Measurements from ENCODE around the gene TYW5.

TYW5 gene

DNA sequence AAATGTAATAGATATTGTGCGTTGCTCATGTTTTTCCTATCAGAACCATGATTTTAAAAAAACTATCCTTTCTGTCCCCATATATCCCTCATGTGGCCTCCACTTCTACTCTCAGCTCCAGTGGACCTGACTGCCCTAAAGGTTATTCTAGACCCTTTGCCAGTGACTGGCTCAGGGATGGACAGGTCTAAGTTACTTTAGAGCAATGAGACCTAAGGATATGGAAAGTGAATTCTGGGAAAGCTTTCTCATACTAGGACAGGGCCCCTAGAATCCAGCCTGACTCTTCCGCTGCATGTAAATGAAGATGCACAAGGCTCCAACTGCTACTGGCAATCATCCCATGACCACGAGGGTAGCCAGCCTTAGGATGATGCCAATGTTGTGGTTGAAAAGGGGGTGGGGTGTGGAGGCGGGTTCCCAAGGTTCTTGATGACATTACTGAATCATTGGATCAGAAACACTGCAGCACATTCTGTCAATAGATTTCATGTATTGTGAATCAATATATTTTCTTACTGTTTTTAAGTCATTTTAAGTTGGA is 22.9 kb downstream of the TYW5 start:
- TF ChIP-seq, protein P1, sequence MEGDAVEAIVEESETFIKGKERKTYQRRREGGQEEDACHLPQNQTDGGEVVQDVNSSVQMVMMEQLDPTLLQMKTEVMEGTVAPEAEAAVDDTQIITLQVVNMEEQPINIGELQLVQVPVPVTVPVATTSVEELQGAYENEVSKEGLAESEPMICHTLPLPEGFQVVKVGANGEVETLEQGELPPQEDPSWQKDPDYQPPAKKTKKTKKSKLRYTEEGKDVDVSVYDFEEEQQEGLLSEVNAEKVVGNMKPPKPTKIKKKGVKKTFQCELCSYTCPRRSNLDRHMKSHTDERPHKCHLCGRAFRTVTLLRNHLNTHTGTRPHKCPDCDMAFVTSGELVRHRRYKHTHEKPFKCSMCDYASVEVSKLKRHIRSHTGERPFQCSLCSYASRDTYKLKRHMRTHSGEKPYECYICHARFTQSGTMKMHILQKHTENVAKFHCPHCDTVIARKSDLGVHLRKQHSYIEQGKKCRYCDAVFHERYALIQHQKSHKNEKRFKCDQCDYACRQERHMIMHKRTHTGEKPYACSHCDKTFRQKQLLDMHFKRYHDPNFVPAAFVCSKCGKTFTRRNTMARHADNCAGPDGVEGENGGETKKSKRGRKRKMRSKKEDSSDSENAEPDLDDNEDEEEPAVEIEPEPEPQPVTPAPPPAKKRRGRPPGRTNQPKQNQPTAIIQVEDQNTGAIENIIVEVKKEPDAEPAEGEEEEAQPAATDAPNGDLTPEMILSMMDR (IDR thresholded peaks at IDR 0.05): no peak

DNA sequence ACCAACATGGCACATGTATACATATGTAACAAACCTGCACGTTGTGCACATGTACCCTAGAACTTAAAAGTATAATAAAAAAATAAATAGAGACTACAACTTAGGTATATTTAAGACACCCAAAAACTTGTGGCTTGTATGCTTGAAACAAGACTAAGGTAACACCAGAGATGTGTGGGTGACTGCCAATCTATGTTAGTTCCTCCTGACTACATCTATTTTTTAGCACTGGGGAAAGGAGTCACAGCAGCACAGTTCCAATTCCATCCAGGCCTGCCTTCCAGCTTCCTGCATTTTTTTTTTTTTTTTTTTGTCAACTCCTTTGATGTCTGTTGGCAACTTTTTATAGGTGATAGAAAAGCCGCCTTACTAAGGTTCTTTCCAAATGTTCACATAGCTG is 26.0 kb downstream of the TYW5 start:
- TF ChIP-seq, protein P1 (IDR thresholded peaks at IDR 0.05): no peak

DNA sequence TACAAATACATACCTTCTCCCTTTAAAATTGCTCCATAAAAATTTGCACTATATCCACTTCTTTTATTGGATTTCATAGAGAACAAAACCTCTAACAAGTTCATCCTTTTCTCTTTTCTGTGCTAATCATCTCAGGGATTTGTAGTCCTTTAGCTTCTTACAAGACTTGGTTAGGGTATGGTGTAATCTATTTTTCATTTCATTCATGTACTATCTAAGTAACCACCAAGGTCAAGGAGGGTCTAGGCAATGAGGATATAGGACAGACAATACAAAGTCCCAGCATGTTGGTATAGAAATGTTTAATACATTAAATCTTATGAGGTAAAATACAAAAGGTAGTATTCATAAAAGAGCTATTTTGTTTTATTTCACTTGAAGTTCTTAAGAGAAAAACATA is 26.7 kb downstream of the TYW5 start:
- TF ChIP-seq, protein P1 (IDR thresholded peaks at IDR 0.05): no peak

DNA sequence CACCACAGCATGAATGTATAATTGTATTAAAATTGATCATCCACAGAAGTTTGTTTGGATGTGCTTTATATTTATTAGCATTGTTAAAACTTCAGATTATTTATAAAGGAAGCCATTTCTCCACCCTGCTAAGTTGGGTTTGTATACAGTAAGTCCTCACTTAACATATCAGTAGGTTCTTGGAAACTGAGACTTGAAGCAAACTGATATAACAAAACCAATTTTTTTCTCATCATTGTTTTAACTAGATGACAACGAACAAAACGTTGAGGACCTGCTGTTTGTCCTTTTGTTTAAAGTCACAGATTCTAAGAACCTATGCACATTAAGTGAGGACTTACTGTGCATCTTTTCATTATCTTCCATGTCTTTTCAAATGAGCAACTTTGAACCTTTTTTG is 27.1 kb downstream of the TYW5 start:
- TF ChIP-seq, protein P1 (IDR thresholded peaks at IDR 0.05): no peak

DNA sequence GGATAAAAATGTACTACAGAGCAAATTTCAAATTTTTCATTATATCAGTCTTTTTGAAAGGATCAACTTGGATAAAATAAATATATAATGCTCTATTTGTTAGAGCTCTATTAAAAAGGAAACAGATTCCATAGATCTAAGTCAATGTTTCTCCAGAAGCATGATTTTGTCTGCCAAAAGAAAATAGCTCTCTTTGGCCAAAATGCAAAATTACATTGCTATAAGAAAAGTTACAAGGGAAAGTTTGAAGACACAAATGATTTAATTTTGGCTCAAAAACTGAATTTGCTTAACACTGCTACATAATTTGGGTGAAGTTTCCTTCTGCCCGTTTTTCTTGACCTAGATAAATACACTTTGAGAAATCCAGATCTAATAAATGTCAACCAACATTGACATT is 28.5 kb downstream of the TYW5 start:
- TF ChIP-seq, protein P1 (IDR thresholded peaks at IDR 0.05): no peak

DNA sequence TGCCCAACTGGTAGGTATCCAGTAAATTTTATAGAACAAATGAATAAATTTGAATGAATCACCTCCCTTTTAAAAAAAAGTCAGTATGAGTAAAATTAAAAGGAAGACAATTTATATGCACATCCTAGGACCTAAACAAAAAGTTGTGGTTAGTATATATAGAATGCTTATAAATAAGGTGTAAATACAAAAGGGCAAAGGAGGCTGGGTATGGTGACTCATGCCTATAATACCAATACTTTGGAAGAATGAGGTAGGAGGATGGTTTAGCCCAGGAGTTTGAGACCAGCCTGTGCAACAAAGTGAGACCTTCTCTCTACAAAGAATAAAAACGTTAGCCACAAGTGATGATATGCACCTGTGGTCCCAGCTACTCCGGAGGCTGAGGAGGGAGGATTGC is 31.4 kb downstream of the TYW5 start:
- TF ChIP-seq, protein P1 (IDR thresholded peaks at IDR 0.05): no peak

DNA sequence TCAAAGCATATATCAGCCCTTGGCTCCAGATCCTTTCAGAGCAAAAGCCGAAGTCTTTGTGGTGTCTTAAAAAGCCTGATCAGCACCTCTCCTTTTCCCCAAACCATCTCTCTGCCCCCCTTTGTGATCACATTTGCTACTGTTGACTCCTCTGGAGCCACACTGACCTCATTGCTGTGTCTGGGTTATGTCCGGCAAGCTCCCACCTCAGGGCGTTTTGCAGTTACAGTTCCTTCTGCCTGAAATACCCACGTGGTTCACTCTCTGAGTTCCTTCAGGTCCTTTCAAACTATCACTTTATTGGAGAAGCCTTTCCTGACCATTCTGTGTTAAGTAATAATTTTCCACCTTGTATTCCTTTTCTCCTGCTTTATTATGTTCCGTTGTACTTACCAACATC is 32.4 kb downstream of the TYW5 start:
- TF ChIP-seq, protein P1 (IDR thresholded peaks at IDR 0.05): no peak

DNA sequence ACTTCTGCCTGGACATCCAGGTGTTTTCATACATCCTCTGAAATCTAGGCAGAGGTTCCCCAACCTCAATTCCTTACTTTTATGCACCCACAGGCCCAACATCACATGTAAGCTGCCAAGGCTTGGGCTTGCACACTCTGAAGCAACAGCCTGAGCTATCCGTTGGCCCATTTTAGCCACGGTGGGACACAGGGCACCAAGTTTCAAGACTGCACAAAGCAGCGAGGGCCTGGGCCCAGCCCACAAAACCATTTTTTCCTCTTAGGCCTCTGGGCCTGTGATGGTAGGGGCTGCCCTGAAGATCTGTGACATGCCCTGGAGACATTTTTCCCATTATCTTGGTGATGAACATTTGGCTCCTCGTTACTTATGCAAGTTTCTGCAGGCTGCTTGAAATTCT is 38.3 kb downstream of the TYW5 start:
- TF ChIP-seq, protein P1 (IDR thresholded peaks at IDR 0.05): no peak

Data from LNCAP (cell line).